ENCODE results near the gene GJD3.

GJD3 gene

GRCh38 chr17:40351359-40352236 is 12.9 kb downstream of the GJD3 start:
- DNase-seq: no peak

GRCh38 chr17:40350689-40351358 is 13.7 kb downstream of the GJD3 start:
- DNase-seq: no peak

GRCh38 chr17:40349895-40350688 is 14.4 kb downstream of the GJD3 start:
- DNase-seq: no peak

- DNase-seq: no peak
Observed at GRCh38 chr17:40349477-40349894, 15.1 kb downstream of the GJD3 start.

GRCh38 chr17:40348562-40349476 is 15.7 kb downstream of the GJD3 start:
- no peak for DNase-seq

- DNase-seq: no peak
Observed at GRCh38 chr17:40348136-40348504, 16.4 kb downstream of the GJD3 start.

- no peak for DNase-seq
Observed at GRCh38 chr17:40347319-40348135, 17.0 kb downstream of the GJD3 start.

- DNase-seq: no peak
Observed at GRCh38 chr17:40346765-40347158, 17.8 kb downstream of the GJD3 start.

GRCh38 chr17:40345994-40346764 is 18.4 kb downstream of the GJD3 start:
- DNase-seq: no peak

- no peak for DNase-seq
Observed at GRCh38 chr17:40345161-40345993, 19.2 kb downstream of the GJD3 start.

GRCh38 chr17:40344421-40345160 is 19.9 kb downstream of the GJD3 start:
- DNase-seq: no peak

- DNase-seq: no peak
Observed at GRCh38 chr17:40343219-40344119, 21.1 kb downstream of the GJD3 start.

GRCh38 chr17:40342504-40343218 is 21.9 kb downstream of the GJD3 start:
- no peak for DNase-seq

GRCh38 chr17:40341808-40342503 is 22.6 kb downstream of the GJD3 start:
- DNase-seq: no peak

- DNase-seq: peak; percentile 77
Observed at GRCh38 chr17:40340880-40341807, 23.4 kb downstream of the GJD3 start.

Measured in stimulated activated CD4-positive, alpha-beta T cell treated with anti-CD3 and anti-CD28 coated beads, Interleukin-4, amount 100 ng/mL, for 1 hour (primary cell).